Jurkat, Clone E6-1 (cell line): ENCODE measurements around the gene CAV2.

Source experiments
- DNase-seq: peaks from one replicate; pipeline ENCODE4 v3.0.0-alpha.2; 2011; ENCODE audit warnings: low read depth, low spot score
- H3K4me3 ChIP-seq: 2 replicates; pipeline ENCODE4 v1.5.1; 2011; ENCODE audit warnings: mild to moderate bottlenecking, low read length, control low read depth, moderate library complexity

CAV2 gene

DNA sequence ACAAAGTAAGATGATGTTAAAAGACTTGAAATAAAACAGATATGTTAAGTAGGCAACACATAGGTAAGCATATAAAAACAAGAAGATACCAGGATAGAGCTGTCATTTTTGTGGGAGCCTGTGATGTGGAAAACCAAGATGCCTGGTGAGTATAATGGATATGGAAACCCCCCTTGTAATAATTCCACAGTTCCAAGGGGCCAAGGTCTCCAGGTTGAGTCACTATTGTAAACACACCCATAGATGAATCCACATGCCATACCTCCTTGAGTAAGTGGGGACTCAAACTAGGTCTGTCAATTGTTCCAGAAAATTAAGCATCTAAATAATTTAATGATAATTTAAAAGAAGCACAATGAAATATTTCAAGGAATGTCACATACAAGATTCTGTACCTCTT is 41.2 kb downstream of the CAV2 start:
- no peak for DNase-seq
- no peak overlapping the region for H3K4me3 ChIP-seq

DNA sequence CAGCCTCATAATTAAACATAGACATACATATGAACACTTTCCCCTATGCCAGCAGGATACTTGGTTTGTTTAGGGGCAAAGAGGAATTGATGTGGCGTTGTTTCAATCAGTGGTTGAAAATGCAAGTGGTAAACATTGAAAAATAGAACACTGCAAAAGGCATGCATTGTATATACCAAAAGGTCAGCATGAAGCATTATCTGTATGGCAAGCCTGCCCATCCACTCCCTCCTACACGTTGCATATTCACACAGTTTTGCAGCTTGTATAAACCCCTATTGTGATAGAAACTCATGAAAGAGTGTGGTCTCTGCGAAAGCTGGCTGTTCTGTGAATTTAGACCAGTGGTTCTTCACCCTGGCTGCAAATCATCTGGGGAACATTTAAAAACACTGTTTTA is 42.4 kb downstream of the CAV2 start:
- no peak for DNase-seq
- H3K4me3 ChIP-seq: no peak overlapping the region

DNA sequence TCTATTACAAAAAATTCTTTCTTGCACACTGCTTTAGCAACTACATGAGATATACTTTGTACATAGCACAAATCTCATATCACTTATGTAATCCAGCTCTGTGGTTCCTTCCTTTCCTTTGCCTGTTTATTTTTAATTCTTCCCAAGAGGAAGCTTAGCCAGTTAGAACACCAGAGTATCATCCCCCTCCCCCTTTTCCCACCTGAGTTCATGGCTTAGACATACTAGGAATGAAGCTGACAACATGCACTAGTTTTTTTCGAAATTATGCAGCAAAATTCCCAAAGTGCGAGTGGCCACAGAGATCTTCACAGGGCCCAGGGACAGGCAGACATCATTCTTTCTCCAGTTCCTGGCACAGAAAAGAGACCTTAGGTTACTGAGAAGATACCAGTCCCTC is 43.1 kb downstream of the CAV2 start:
- DNase-seq: no peak
- H3K4me3 ChIP-seq: no peak overlapping the region

DNA sequence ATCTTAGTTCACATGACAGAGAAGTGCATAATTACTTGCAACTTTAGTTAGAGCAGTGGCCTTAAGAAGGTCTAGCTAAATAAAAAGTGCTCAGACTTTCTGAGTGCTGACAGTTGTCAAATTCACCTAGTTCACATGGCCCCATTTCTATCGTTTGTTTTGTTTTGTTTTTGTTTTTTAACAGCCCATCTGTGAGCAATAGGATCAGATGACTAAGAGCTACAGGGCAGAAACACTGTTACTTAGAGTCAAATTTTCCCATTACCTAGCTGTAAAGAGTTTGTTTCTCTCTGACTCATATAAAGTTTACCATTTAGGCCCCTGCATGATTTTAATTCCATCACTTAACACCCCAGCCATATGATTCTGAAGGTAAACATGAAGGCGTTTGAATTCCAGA is 44.1 kb downstream of the CAV2 start:
- no peak for DNase-seq
- H3K4me3 ChIP-seq: no peak overlapping the region

DNA sequence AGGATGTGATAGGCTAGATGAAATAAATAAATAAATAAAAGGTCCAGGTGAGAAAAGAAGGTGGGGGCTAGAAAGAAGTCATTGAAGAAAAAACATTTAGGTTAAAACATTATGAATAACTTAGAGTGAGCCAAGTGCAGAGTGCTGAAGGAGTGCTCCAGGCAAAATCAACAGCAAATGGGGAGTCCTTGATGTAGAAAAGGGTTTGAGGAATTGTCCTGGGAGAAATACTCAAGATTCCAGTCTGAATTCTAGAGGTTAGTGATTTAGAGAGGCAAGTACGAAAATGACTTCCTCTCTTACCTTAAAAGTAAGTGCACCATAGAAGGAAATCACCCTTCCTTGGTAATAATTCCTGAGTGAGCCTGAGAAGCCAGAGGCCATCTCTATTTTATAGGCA is 44.9 kb downstream of the CAV2 start:
- DNase-seq: no peak
- H3K4me3 ChIP-seq: no peak overlapping the region

DNA sequence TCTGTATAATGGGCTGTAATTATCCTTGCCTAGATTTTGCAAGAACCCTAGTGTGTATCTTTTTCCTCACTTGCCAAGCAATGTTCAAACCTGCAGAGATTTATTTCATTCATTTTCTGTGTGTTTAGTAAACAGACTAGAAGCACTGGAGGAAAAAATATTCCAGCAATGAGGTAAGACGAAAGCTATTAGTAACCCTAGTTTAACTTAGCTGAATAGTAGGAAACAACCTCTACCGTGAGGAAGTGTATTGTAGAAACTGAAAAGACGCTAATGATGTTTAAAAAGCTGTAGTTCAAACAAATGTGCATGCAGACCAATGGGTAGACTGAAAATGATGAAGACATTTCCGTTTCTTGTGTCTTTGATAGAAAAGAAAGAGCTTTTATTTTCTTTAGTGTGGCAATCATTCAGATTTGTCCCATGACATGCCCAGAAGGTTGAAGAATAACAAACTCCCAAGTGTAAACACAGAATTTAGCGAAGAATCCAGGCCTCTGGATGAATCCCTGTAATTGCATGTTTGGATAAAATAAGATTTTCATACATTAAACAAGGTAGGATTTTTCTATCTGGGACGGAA is 46.0 kb downstream of the CAV2 start:
- no peak overlapping the region for H3K4me3 ChIP-seq
- no peak for DNase-seq

DNA sequence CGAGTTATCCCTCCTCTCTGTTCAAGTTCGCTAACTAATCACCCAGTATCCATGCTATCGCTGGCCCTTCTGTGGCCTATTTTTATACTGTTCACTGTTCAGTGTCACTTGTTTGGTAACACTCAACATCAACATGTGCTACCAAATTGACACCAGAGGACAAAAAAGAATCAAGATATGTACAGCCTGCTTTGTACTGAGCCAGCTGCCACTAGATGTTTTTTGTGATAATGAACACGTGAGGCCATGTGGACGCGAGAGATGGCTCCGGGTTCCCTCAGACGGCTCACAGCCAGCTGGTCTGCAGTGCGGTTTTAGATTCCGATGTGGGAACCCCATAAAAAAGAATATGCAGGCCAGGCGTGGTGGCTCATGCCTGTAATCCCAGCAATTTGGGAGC is 46.5 kb downstream of the CAV2 start:
- no peak overlapping the region for H3K4me3 ChIP-seq
- no peak for DNase-seq

DNA sequence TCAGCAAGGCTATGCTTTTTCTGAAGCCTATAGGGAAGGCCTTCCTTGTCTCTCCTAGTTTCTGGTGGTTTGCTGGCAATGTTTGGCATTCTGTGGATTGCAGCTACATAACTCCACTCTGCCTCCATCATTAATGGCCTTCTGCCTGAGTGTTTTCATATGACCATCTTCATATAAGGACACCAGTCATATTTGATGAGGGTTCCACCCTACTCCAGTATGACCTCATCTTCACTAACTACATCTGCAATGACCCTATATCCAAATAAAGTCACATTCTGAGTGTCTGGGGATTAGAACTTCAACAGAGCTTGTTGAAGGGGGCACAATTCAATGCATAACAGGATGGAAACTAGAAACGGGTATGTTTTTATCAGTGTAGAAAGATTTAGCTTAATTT is 47.4 kb downstream of the CAV2 start:
- no peak for DNase-seq

DNA sequence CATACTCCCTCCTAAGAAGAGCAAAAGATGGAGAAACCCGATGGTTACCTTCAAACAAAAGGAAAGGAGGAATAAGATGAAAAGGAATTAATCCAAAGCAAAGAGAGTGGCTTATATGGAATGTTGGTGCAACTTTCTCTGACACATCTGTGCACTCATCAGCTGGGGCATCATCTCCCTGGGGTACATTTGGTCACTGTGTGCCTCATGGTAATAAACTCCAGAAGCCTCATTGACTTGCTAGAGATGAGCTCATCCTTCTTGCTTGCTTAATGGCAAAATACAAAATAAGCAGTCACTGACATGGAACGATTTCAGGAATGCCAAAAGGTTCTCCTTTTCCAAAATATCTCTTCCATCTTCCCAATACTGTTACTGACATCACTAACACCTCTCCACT is 47.8 kb downstream of the CAV2 start:
- H3K4me3 ChIP-seq: no peak overlapping the region
- no peak for DNase-seq

More for the DNA sequence above, 47.4 kb downstream of the CAV2 start:
- H3K4me3 ChIP-seq: no peak overlapping the region

DNA sequence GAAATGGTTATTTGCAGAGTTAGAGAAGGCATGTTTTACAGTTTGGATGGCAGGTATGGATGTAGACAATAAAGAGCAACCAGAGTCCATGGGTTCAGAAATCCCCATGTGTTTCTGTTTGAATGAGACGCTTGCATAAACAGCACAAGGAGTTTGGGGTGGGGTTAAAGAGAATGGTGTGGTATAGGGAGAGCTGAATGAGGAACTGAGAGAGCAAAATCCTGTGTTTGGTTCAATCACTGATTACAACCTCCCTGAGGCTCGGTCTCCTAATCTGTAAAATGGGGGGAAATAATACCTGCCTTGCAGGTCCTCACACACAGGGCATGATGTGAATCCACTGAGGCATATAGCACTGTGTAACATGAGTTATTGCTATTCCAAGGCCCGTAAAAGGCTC is 49.0 kb downstream of the CAV2 start:
- no peak for DNase-seq
- no peak overlapping the region for H3K4me3 ChIP-seq

DNA sequence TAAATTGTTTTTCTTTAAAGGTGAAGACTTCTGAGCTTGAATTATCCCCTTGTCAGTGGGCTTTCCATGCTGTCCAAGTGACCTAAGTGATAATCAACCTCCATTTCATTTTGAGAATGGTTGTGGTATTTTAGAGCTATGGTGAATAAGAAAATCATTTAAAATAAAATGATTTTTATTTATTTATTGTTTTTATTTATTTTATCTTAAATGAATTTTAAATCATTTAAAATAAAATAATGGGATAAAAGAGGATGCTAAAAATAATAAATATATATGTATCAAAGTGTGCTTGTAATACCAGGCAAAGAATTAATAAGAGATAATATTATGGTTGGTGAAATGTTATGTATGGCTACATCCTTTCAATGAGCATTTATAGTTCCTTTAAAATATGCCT is 49.8 kb downstream of the CAV2 start:
- no peak for DNase-seq
- H3K4me3 ChIP-seq: no peak overlapping the region

DNA sequence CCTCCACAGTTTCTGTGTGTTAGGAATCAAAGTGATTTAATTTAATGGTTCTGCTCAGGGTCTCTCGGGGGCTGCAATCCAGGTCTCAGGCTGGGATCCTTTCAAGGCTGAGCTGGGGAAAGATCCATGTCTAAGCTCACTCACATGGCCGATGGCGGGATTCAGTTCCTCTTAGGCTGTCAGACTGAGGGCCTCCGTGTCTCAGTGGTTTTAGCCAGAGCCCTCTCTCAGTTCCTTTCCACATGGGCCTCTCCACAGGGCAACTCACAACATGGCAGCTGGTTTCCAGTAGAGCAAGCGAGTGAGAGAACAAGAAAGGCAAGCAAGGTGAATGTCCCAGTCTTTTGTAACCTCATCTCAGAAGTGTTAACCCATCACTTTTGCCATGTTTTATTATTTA is 52.2 kb downstream of the CAV2 start:
- H3K4me3 ChIP-seq: no peak overlapping the region
- DNase-seq: no peak

DNA sequence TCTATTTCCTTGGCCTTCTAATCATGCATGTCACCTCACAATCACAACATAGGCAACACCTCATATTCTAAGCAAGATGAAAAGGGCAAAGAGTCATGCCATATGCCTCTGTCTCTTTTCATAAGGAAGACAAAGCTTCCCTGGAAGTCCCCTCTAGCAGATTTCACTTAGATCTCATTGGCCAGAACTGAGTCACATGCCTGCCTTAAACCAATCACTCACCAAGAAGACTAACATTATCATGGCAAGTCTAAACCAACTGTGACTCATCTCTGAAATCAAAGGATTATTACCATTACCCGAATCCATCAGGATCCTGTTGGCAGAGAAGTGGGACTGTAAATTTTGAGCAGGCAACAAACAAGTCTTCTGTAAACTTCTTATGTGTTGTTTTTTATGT is 53.1 kb downstream of the CAV2 start:
- no peak for DNase-seq
- no peak overlapping the region for H3K4me3 ChIP-seq

DNA sequence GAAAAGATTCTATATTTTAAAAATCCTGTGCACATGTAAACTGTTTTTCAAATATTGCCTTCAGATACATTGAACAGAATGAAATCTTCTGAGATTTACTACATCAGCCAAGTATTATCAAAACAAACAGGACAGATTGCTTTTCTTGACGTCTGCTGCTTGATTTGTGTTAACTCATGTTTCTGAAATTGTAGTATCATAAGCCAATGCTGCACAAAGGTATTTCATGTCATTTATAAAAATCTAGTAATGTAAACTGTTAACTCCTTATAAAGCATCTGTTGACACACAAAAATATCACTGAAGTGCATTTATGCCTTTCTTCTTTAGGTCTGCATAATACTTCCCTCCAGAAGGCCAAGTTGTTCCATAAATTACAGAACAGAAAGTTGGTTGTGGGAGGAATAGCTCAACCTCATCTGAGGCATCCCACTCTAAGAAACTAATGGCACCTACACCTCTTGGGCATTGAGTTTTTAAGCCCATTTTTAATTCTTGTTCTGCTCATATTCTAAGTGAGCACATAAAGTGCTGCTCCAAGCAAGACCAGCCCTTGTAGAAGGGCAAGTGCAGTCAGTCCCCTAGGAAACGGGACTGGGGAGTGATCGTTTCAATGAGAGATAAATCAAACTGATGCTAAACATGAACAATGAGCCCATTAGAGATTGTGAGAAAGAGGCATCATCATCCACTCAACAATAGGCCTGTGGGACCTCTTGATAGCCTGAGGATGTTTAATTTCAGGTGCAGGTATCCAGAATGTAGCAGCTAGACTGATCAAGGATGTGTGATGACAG is 53.8 kb downstream of the CAV2 start:
- no peak overlapping the region for H3K4me3 ChIP-seq
- no peak for DNase-seq

DNA sequence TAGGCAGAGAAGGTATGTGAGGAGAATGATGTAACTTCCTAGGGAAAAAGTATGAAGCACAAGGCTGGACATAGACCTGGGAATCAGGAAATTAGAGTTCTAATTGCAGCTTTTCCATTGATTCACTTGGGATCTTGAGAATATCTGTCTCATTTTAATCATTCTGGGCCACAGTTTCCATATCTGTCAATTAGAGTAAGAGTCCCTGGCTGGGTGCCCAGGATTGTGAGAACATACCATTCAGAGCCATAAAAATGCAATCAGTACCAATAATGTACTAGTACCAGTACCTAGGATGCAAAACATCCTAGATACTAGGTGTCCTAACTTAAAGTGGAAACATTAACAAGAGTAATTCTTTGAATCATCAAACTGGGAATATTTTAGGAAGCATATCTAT is 54.9 kb downstream of the CAV2 start:
- no peak for DNase-seq
- no peak overlapping the region for H3K4me3 ChIP-seq

DNA sequence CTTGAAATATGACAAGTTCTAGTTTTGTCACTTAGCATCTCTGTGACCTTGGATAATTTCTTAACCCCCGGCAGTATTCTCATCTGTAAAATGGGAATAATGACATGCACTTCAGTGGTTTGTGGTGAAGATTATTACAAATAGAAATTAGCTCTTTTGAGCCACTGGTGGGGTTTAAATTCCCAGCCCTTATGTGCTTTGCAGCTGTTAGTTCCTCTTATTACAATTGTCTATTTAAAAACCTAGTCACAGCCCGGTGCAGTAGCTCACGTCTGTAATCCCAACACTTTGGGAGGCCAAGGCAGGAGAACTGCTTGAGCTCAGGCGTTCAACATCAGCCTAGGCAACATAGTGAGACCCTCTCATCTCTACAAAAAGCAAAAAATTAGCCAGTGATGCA is 55.4 kb downstream of the CAV2 start:
- no peak for DNase-seq
- no peak overlapping the region for H3K4me3 ChIP-seq

DNA sequence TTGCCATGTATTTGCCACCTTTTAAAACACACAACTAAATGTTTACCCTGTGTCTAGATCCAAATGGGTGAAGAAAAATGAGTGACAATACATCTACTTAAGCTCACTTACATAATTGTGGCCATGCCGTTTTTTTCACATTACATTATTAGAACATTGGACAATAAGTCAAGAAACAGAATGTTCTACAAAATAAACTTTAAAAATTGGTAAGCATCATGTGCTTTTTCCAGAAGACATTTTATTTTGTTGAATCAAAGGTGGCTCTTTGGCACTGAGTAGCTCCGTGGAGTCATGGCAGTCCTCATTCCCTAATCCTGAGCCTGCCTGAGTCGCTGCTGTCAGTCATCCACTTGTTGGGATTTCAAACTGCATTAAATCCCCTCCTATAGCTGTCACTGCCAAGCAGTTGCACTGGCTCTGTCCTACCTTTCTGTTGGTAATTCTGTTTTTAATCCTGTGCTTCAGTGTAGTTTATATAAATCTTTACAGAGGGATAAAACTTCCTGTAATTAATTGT is 57.6 kb downstream of the CAV2 start:
- H3K4me3 ChIP-seq: no peak overlapping the region
- no peak for DNase-seq

DNA sequence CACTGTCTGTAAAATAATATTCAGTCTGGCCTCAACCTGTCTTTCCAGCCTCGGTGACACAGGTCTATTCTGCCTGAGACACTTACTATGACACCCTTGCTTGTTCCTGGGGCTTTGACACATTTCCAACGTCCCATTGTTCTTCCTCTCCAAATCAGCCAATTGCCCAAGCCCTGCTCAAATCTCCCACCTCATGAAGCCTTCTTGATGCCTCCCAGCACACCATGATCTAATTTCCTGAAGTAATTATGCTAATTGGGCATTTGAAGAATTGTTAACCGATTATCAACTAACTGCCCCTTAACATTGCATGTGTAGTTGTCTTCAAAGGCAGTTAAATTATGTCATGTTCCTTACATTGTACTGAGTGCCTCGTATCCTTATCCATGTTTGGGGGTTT is 58.4 kb downstream of the CAV2 start:
- DNase-seq: no peak
- H3K4me3 ChIP-seq: no peak overlapping the region
